Activated CD4-positive, alpha-beta T cell treated with anti-CD3 and anti-CD28 coated beads, Interleukin-2, Interleukin-4, amounts not matched to agents 100 ng/mL and 50 ng/mL, durations not matched to agents 16 hours and 8 hours (primary cell): ENCODE measurements around the gene POLA1.

Experiments used
- DNase-seq: peaks from one replicate; pipeline ENCODE4 v3.0.0-alpha.2; 2020; ENCODE audit warnings: low spot score

POLA1 gene

GRCh38 chrX:24684048-24684447, 9.7 kb upstream of the POLA1 start:
- no peak for DNase-seq

- no peak for DNase-seq
These were observed 1.4 kb upstream of the POLA1 start for GRCh38 chrX:24692305-24692704.

GRCh38 chrX:24694825-24695224, 1.1 kb downstream of the POLA1 start:
- no peak for DNase-seq

GRCh38 chrX:24696294-24696693, 2.6 kb downstream of the POLA1 start:
- DNase-seq = no peak

- peak; percentile 10 for DNase-seq
These were observed 8.9 kb downstream of the POLA1 start for GRCh38 chrX:24702362-24703184.

GRCh38 chrX:24703185-24703494, 9.4 kb downstream of the POLA1 start:
- no peak for DNase-seq

GRCh38 chrX:24718771-24719170, 25.1 kb downstream of the POLA1 start:
- no peak for DNase-seq

GRCh38 chrX:24720036-24720435, 26.3 kb downstream of the POLA1 start:
- DNase-seq = no peak

- DNase-seq = no peak
These were observed 34.8 kb downstream of the POLA1 start for GRCh38 chrX:24728530-24728929.

GRCh38 chrX:24732766-24733500, 39.2 kb downstream of the POLA1 start:
- DNase-seq = no peak

GRCh38 chrX:24741330-24741729, 47.6 kb downstream of the POLA1 start:
- DNase-seq = no peak

GRCh38 chrX:24748196-24748595, 54.5 kb downstream of the POLA1 start:
- no peak for DNase-seq

- DNase-seq = no peak
These were observed 66.1 kb downstream of the POLA1 start for GRCh38 chrX:24759786-24760185.

GRCh38 chrX:24760363-24761000, 66.8 kb downstream of the POLA1 start:
- no peak for DNase-seq

- no peak for DNase-seq
These were observed 67.6 kb downstream of the POLA1 start for GRCh38 chrX:24761306-24761705.

- no peak for DNase-seq
These were observed 70.3 kb downstream of the POLA1 start for GRCh38 chrX:24763989-24764388.

- no peak for DNase-seq
These were observed 73.8 kb downstream of the POLA1 start for GRCh38 chrX:24767557-24767956.

- no peak for DNase-seq
These were observed 74.8 kb downstream of the POLA1 start for GRCh38 chrX:24768556-24768955.

GRCh38 chrX:24774650-24775049, 80.9 kb downstream of the POLA1 start:
- no peak for DNase-seq

GRCh38 chrX:24775891-24776290, 82.2 kb downstream of the POLA1 start:
- DNase-seq = no peak

GRCh38 chrX:24777660-24778059, 83.9 kb downstream of the POLA1 start:
- no peak for DNase-seq

GRCh38 chrX:24782011-24782410, 88.3 kb downstream of the POLA1 start:
- no peak for DNase-seq

GRCh38 chrX:24789047-24789446, 95.3 kb downstream of the POLA1 start:
- DNase-seq = no peak
